T47D (cell line): ENCODE measurements around the gene PHF21A.
"Not testable (repeated sequence)": the region's sequence is repeated elsewhere in the genome, so short reads cannot be mapped to it uniquely, and the experiment has no call there.

ENCODE experiments used
- DNase-seq, 2 experiments: peaks; one replicate each; pipeline versions ENCODE4 v3.0.0 to v3.0.0-alpha.2; 2011 to 2012; ENCODE audit warnings: low read depth in 1 of 2, low spot score in 1 of 2
- JUND ChIP-seq: IDR thresholded peaks from 2 replicates; pipeline ENCODE4 v1.6.1; 2012; ENCODE audit warnings: low read depth
- in situ Hi-C: cut with HindIII; loops from 2 replicates; pipeline ENCODE4 v1.10.0; 2016; ENCODE audit warnings: low sequenced_read_pairs, low pct_unique_long_range_greater_than_20kb

The PHF21A gene

DNA sequence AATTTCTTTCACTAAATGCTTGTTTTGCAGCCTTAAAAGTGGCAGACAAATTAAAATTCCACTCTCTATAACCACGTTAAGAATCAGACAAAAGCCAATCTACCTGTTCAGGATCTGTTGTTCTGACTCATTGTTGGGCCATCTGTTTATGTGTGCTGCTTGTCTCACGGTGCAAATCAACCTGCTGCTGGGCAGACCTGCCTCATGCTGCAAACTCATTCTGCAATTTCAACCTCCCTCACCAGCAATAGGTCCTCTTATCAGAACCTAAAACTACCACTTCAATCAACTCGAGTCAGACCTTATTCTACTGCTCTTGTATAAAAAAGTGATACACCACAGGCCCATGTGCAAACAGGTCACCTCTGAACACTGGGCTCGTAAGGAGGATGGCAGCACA, 123.7 kb downstream of the PHF21A start:
- no peak for TF ChIP-seq JUND
- no peak for DNase-seq
- in situ Hi-C loops, result no loop called here

DNA sequence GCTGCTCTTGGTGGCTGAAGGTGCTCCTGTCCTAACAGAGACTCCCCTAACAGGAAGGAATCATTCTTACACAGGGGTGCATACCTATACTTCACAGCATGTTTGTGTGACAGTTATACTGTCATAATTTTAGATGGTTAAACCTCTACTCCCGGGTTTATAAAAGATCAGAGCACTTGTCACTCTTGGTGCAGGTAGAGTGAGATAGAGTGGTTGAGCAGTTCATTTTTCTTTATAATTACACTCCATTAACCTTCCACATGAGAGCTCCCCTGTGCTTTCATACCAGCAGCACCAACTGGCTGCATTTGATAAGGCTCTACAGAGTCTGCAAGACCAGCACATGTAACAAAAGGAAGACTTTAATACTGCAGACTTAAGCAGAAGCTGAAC, 125.9 kb downstream of the PHF21A start:
- no peak for DNase-seq
- in situ Hi-C loops, result no loop called here
- TF ChIP-seq JUND, result no peak

DNA sequence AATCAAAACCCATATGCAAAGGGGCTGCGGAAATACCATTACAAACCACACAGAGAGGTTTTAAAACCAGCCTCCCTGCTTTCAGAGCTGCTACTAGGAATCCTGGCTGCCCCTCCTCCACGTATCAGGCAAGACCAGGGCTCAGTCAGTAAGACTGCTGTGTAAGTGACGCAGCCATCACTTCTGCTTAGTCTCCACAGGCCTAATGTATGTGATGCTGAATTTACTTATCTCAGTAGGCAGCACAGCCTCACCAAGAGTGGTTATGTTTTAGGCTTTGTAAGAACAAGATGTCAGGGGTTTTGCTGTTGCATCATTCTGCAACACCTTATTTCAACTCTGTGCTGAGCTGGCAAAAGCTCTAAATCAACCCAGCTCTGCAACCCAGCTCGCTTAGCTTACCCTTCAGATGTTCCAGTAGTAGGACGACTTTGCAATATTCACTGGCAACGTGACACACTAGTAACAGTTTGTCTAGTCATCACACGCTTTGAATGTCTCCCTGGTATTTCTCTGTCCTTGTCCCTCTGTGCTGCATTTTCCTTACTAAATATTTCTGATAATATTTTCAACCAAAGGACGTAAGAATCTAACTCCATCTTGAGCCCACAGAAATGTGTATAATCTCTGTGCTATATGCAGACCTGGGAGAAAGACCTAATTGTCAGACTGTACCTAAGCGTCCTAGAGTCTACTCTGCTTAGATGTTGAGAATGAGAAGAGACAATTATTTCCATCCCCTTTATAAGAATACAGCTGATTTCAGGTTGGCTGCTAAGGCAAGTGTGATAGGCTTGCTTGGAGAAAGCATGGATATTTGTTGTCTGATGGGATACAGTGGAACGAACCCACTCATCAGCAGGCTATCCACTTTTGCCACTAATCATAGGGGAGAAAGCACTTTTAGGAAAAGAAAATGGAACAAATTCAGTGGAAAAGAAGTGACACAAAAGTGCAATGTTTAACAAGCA, 126.6 kb downstream of the PHF21A start:
- in situ Hi-C loops, result no loop called here
- no peak for DNase-seq
- TF ChIP-seq JUND, result no peak

DNA sequence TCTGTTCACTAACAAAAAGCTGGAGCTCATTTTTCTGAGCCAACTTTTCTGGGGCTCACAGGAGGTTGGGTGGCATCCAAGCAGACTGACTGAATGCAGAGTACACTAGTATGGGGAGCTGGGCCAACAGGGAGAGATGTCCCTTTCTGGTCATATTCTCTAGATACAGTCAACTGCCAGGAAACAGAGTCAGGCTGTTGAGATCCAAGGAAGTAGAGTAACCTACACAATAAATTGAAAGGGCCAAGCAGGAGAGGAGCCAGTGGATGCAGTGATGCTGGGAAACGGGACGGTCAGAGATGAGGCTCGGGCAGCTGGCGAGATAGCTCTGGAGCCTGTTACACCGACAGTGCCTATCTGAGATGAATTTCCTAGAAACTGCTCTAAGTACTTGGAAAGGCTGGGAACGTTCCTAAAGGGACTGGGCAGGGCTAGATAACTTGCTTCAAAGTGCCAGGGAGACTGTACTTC, 127.7 kb downstream of the PHF21A start:
- in situ Hi-C loops, result no loop called here
- DNase-seq, result no peak
- no peak for TF ChIP-seq JUND

DNA sequence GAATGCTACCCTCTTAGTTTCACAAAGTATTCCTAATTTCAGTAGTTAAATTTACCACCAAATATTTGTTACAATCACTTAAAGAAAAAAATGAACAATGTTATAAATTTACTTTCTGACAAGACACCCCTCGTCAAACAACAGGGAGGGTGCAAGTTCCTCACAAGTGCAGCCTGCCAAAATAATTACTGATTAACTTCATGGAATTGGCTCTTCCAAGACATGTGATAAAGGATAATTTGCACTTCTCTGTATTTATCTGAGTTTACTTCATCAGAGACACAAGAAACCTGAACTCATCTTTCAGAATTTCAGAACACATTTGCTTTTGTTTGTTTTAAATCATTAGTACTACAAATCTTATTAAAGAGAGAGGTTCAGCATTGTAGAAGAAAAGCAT, 132.3 kb downstream of the PHF21A start:
- in situ Hi-C loops, result no loop called here
- no peak for TF ChIP-seq JUND
- no peak for DNase-seq

DNA sequence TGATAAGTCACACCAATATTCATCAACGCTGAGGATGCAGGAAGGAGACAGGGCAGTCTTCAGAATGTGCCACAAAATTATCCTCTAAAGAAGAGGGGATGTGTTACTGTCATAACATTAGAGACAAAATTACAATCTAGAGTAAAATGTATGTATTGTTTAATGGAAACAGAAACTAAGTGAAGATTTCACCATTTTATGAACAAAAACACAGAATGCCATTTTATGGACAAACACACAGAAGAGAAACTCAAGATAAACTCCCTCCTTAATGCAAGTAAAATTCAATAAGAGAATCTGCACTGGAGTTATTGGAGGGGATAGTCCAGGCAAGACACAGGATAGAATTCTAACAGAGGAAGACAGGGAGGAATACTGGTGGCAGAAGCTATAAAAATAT, 136.0 kb downstream of the PHF21A start:
- no peak for TF ChIP-seq JUND
- in situ Hi-C loops, result no loop called here
- DNase-seq, result no peak

DNA sequence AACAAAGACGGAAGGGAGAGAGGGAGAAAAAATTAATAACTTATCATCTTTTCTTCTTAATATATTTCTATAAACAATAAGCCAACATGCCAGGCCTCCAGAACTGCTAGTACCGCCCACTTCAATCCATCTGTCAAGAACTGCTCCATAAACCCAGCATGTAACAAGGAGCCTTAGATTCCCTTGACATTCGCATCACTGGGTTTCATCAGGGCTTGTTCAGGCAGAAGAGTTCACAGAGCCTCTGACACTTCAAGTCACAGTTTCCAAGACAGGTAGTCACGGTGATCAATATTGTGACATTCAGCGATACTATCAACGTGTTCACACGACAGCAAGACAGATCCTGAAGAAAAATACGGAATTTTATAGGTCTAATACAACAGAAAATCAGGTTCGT, 137.1 kb downstream of the PHF21A start:
- DNase-seq, result no peak
- in situ Hi-C loops, result no loop called here
- no peak for TF ChIP-seq JUND

DNA sequence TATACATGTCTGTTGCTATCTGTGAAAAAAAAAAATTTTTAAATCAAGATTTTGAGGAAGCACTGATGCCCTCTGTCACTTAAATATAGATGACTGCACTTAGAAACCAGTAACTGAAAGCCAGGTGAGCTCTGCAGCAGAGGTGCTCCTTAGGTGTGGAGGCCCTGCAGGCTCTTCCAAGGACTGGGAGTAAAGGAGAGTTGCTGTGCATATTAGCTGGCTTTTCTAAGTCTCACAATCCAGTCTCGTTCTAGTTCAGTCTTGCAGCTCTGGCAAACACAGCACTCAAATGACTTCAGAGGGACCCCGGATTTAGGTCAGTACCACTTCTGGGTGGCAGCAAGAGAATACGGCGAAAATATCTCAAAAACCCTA, 137.8 kb downstream of the PHF21A start:
- DNase-seq, result no peak
- TF ChIP-seq JUND, result no peak
- in situ Hi-C loops, result no loop called here

DNA sequence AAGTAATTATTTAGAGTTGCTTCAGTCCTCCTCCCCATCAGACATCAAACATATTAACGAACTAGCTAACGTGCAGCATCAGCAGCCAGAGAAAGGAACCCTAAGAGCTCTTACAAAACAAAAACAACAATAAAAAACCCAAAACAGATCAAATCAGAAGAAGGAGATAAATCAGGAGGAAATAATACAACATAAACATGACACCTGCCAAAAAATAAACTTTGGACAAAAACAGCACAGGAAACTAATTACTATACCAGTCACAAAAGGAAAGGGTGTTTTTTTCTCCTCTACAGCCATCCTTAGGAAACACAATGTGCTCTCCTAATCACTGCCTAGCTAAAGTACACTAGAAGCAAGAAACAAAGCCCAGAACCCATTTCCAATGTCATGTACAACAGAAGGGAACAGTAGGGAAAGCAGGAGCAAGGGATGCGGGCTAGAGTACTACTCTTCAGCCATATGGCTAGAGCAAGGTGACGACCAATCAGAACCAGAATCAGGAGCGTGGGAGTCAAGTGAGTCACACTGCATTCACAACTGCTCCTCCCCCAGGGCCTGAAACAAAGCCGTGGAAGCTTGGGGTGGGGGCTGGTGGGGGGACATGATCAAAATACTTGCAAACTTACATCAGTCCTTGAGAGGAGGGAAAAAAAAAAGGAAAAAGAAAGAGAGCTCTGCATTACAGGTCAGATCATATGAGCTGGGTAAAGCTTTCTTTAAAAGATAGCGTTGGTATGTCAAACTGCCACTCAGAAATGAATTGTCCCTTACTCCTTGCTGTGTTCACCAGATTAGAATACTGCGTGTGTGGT, 138.4 kb downstream of the PHF21A start:
- TF ChIP-seq JUND, result no peak
- no peak for DNase-seq
- in situ Hi-C loops, result no loop called here

DNA sequence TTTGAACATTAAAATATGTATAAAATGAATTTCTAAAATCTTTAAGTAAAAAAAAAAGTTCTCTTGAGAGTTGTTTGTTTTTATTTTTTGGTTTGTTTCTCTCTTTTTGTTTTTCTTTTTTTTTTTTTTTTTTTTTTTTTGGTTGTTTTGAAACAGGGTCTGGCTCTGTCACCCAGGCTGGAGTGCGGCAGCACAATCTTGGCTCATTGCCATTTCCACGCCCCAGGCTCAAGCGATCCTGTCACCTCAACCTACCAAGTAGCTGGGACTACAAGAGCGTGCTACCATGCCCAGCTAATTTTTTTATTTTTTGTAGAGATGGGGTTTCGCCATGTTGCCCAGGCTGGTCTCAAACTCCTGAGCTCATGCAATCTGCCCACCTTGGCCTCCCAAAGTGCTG, 139.4 kb downstream of the PHF21A start:
- not testable (repeated sequence) for DNase-seq

DNA sequence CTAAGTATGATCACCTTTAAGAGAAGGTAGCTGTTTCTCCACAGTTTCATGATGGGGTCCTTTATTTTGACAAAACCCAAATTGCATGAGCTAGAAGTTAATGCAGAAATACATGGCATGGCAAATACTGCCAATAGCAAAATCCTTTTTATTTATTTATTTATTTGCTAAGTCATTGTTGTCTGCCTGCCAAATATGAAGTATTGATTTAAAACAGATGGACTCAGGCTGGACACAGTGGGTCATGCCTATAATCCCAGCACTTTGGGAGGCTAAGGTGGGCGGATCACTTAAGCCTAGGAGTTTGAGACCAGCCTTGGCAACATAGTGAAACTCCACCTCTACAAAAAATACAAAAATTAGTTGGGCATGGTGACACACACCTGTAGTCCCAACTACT, 146.4 kb downstream of the PHF21A start:
- TF ChIP-seq JUND, result no peak
- in situ Hi-C loops, result no loop called here

More for the DNA sequence above, 139.4 kb downstream of the PHF21A start:
- in situ Hi-C loops, result not testable (repeated sequence)

DNA sequence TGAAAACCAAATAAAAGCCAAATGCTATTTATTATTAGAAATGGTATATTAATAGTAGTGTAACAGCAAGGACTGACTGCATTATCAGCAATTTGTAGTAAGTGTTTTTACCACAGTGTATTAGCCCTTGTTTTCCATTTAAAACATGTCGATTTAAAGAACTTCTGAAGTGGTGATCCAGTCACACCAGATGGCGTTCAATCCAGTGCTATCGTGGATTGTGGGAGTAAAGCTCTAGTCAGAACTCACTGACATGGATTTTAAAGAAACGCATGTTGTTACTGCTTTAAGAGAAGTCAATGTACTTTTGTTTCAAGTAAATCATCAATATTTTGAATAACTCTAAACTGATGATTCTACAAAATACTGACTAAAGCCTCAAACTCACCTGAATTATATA, 147.7 kb downstream of the PHF21A start:
- TF ChIP-seq JUND, result no peak
- DNase-seq, result no peak
- in situ Hi-C loops, result no loop called here

More for the DNA sequence above, 146.4 kb downstream of the PHF21A start:
- DNase-seq, result no peak

DNA sequence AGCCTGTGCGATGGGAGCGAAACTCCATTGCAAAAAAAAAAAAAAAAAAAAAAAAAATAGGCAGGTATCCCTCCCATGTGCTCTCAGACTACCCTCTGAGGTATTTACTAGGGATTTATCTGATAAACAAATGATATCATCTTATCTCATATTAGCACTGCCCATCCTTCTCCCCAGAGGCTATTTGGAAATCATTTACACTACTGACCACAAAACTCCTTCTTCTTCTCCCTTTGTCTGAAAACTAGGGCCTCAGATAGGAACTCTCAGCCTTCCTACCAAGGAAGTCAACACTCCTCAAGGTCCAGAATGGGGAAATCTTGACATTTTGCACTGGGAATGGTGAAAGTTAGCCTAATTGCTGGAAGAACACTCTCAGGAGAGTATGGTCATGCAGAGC, 152.4 kb downstream of the PHF21A start:
- TF ChIP-seq JUND, result no peak
- DNase-seq, result no peak
- in situ Hi-C loops, result no loop called here
